Epithelial cell of esophagus (primary cell): ENCODE data around the gene SLFN13.
"Not testable (repeated sequence)": the region's sequence is repeated elsewhere in the genome, so short reads cannot be mapped to it uniquely, and the experiment has no call there.

Experiments used
- DNase-seq: peaks from one replicate; pipeline ENCODE4 v3.0.0; 2010; ENCODE audit warnings: low read depth
- H3K4me3 ChIP-seq: 2 replicates; pipeline ENCODE4 v1.5.1; 2011; ENCODE audit warnings: mild to moderate bottlenecking, low read length, control low read depth
- TF ChIP-seq, protein P1 (sequence below): IDR thresholded peaks from 2 replicates; pipeline ENCODE4 v1.5.1; 2011; ENCODE audit warnings: low read depth, mild to moderate bottlenecking, low read length, control low read depth, inconsistent platforms; ENCODE audit not compliant: insufficient read depth; ENCODE audit errors: missing control alignments

SLFN13 gene

DNA sequence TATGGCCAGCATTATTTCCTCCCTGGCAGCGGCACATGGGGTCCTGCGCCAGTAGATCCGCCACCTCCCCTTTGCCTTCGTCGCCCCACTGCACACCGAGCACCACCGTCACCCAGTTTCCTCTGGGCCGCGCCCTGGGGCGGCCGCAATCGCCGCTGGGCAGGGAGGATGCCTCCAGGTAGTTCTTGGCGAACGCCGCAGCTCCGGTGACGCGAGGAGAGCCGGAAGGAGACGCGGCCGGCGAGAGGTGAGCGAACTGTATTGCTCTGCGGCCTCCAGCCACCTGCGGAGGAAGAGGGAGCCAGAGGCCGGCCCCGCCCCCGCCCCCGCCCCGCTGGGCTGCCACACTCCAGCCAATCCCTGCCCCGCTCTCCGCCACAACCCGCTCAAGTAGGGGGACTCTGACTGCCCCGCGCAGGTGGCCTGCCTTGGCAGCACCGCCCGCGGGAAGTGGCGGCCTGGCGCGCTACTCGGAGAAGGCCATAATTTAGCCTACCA, 11.8 kb upstream of the SLFN13 start:
- TF ChIP-seq, protein P1, sequence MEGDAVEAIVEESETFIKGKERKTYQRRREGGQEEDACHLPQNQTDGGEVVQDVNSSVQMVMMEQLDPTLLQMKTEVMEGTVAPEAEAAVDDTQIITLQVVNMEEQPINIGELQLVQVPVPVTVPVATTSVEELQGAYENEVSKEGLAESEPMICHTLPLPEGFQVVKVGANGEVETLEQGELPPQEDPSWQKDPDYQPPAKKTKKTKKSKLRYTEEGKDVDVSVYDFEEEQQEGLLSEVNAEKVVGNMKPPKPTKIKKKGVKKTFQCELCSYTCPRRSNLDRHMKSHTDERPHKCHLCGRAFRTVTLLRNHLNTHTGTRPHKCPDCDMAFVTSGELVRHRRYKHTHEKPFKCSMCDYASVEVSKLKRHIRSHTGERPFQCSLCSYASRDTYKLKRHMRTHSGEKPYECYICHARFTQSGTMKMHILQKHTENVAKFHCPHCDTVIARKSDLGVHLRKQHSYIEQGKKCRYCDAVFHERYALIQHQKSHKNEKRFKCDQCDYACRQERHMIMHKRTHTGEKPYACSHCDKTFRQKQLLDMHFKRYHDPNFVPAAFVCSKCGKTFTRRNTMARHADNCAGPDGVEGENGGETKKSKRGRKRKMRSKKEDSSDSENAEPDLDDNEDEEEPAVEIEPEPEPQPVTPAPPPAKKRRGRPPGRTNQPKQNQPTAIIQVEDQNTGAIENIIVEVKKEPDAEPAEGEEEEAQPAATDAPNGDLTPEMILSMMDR: no peak
- DNase-seq: peak; percentile 39
- peak overlapping the region; percentile 9 for H3K4me3 ChIP-seq

DNA sequence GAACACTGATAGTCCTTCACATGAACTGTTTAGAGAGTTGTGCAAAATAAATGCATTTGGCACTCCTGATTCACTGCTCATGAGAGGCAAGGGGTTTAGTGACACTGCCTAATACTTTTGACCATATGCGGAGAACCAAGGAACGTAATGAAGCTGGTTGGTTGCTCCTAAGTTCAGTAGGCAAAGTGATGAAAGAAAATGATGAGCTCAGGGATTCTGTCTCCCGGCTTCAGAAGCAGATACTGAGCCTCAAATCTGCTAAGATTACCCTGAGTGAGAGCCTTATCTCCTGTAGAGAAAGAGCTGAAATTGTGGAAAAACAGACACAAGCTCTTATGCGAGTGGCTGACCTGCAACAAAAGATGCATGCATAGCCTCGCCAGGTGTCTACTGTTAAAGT, 5.5 kb upstream of the SLFN13 start:
- not testable (repeated sequence) for H3K4me3 ChIP-seq, DNase-seq

DNA sequence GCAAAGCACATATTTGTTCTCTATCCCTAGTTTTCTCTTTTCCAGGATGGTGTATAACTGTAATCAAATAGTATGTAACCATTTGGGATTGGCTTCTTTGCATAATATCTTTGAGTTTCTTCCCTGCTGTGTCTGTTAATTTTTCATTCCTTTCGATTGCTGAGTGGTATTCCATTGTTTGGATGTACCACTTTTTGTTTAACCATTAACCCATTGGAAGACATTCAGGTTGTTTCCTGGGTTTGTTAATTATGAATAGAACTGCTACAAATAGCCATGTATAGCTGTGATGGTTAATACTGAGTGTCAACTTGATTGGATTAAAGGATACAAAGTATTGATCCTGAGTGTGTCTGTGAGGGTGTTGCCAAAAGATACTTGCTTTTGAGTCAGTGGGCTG, 4.6 kb upstream of the SLFN13 start:
- TF ChIP-seq, protein P1: no peak
- no peak for DNase-seq
- no peak overlapping the region for H3K4me3 ChIP-seq

DNA sequence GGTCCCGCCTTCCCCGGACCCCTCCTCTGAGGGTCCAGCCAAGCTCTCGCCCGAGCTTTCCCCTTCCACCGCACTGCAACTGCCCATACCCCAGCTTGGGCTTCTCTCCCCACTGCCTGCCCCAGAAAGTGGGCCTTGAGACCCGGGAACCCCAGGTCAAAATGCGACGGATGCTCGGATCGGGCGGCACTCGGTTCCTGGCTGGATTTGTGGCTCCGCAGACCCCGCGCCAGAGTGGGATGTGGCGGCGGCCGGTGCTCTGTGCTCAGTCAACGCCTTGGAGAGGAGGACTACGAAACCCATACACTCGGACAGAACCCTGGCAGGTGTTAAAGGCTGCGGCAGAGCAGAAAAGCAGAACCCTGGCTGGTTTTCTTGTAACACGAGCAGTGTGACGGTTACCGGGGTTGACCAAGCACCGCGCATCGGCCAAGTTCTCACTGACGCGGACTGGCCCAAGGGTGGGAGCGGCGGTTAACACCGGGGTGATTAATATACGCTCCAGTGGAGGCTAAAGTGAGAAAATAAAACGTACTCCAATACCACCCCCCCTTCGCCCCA, 885 bp upstream of the SLFN13 start:
- H3K4me3 ChIP-seq: no peak overlapping the region
- no peak for DNase-seq
- TF ChIP-seq, protein P1: no peak

DNA sequence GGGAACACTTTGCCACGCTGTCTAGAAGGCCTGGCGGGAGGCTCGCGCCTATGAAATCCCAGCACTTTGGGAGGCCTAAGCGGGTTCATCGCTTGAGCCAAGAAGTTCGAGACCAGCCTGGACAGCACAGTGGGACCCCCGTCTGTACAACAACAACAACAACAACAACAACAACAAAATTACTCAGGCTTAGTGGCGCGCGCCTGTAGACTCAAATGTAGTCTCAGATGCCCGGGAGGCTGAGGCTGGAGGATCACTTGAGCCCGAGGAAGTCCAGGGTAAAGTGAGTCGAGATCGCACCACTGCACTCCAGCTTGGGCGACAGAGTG, 297 bp upstream of the SLFN13 start:
- DNase-seq: no peak
- TF ChIP-seq, protein P1: no peak
- H3K4me3 ChIP-seq: peak overlapping the region; percentile 48

DNA sequence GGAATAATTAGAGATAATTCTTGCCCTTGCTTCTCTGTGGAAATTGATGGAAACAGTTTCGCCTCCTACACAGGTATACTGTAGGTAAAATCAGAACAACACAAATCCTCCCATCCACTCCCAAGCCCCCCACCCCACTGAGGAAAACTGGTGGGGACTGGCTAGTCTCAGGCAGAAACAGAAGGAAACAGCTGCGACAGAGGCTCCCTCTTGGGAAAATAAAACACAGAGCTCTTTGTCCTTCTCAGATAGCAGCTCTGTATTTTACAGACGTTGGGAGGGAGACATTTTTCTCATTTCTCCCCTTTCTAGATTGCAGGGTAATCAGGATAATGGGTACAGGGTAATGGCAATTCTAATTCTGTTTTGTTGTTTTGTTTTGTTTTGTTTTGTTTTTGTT, 1.1 kb downstream of the SLFN13 start:
- DNase-seq: no peak
- TF ChIP-seq, protein P1: no peak
- H3K4me3 ChIP-seq: no peak overlapping the region

DNA sequence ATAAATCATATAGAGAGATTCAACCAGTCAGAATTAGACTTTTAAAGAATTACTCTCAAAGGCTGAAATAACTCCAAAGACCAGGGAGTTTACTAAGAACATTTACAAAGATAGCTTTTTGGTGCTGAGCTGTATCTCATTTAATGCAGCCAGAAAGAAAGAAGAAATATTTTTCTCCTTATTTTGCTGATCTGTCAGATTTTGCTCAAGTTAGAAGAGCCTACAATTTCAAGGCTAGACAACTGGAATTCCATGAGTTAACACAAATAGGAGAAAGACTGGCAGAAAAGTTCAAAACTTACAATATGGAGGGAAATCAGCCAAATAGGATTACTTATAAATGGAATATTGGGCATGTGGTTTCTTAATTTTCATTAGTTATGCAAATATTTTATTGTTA, 10.1 kb downstream of the SLFN13 start:
- TF ChIP-seq, protein P1: no peak
- DNase-seq: no peak
- H3K4me3 ChIP-seq: no peak overlapping the region
